Measurements from ENCODE around the gene PSMC3. TPM values are rescaled to one million over a fixed set of nuclear protein-coding genes. Genes with fewer than 3 reads are reported as not detected.
A peak's percentile ranks its signal among the peaks of the same experiment; 100 is the strongest.

PSMC3 gene
- total RNA-seq, 1 donor from 2014 or later, result 79.4 TPM

GRCh38 chr11:47413351-47413750 is 12.9 kb downstream of the PSMC3 start:
- H3K9me3 ChIP-seq, result no peaks in the 10 kb centered on the region
- peak overlapping the region; percentile 51 for H3K27ac ChIP-seq
- H3K4me1 ChIP-seq, result peaks cover 45% of the 10 kb centered on the region
- TF ChIP-seq CTCF (IDR thresholded peaks at IDR 0.05), result no peak
- no peak overlapping the region for H3K4me3 ChIP-seq
- no peak for DNase-seq
- H3K36me3 ChIP-seq, result peaks cover 41% of the 10 kb centered on the region
- no peaks in the 10 kb centered on the region for H3K27me3 ChIP-seq
- intact Hi-C loops (cut with DNase I), result no loop called here
- no peak for ATAC-seq

- H3K27ac ChIP-seq, result peak overlapping the region; percentile 17
- H3K4me3 ChIP-seq, result no peak overlapping the region
- peak; percentile 81 for DNase-seq
- peaks cover 51% of the 10 kb centered on the region for H3K4me1 ChIP-seq
- H3K36me3 ChIP-seq, result peaks cover 29% of the 10 kb centered on the region
- intact Hi-C loops (cut with DNase I), result no loop called here
- ATAC-seq, result no peak
- no peaks in the 10 kb centered on the region for H3K27me3 ChIP-seq
- TF ChIP-seq CTCF (IDR thresholded peaks at IDR 0.05), result peak; percentile 73
- no peaks in the 10 kb centered on the region for H3K9me3 ChIP-seq
Observed at GRCh38 chr11:47411884-47412746, 14.1 kb downstream of the PSMC3 start.

- peak overlapping the region; percentile 90 for H3K27ac ChIP-seq
- H3K4me1 ChIP-seq, result peaks cover 45% of the 10 kb centered on the region
- H3K36me3 ChIP-seq, result peaks cover 25% of the 10 kb centered on the region
- no peaks in the 10 kb centered on the region for H3K9me3 ChIP-seq
- no peak for TF ChIP-seq CTCF (IDR thresholded peaks at IDR 0.05)
- no peaks in the 10 kb centered on the region for H3K27me3 ChIP-seq
- H3K4me3 ChIP-seq, result peak overlapping the region; percentile 77
- intact Hi-C loops (cut with DNase I), result no loop called here
- DNase-seq, result no peak
- ATAC-seq, result no peak
Observed at GRCh38 chr11:47410370-47411264, 15.6 kb downstream of the PSMC3 start.

- Histone ChIP-seq H3K9me3 (no peaks in the 10 kb centered on the region), H3K27ac (peak overlapping the region; percentile 90), H3K36me3 (peaks cover 16% of the 10 kb centered on the region), H3K4me3 (peak overlapping the region; percentile 77), H3K4me1 (peaks cover 35% of the 10 kb centered on the region), H3K27me3 (no peaks in the 10 kb centered on the region)
- intact Hi-C loops (cut with DNase I), result no loop called here
- ATAC-seq (no peak), DNase-seq (no peak)
- no peak for TF ChIP-seq CTCF (IDR thresholded peaks at IDR 0.05)
Observed at GRCh38 chr11:47409440-47410369, 16.5 kb downstream of the PSMC3 start.

All from upper lobe of right lung (tissue), 1 donor.